ENCODE data around the gene CCDC74B. TPM values are rescaled to one million over a fixed set of nuclear protein-coding genes. Genes with fewer than 3 reads are reported as not detected.
"Not testable (repeated sequence)": the region's sequence is repeated elsewhere in the genome, so short reads cannot be mapped to it uniquely, and the experiment has no call there.

Gene CCDC74B
- total and polyA plus RNA-seq, 7 donors: 0.12 to 0.37 (median 0.21) TPM; not detected in 4

DNA sequence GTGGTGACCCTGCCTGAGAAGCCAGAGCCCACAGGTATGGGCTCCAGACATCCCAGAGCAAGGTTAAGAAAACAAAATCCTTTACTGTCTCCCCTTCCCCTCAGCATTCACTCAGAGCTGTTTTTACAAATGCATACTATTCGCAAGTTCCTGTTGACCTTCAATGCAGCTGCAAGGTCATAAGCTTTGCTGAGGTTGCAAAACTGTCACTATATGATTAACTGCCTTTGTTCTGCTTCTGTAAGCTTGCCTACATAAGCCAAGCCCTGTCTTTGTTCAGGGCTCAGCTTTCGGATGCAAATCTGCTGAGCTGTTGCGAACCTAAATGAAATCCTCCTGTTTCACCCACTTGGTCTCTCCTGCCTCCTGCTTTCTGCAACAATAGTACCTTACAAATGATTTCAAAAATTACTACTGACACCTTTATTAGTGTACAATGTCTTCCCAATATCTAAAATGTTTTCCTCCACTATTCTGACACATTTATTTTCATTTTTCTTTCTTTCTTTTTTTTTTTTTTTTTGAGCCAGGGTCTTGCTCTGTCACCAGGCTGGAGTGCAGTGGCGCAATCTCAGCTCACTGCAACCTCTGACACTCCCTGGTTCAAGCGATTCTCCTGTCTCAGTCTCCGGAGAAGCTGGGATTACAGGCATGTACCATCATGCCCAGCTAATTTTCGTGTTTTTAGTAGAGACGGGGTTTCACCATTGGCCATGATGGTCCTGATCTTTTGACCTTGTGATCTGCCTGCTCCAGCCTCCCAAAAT is 42.1 kb downstream of the CCDC74B start:
- DNase-seq; H3K36me3 ChIP-seq (ENCODE audit: insufficient read depth in 1 of 2, low read depth in 1 of 2); H3K27me3 ChIP-seq (ENCODE audit: insufficient read depth in 3 of 3, low read length in 2 of 3); H3K27ac ChIP-seq; intact Hi-C loops (cut with DNase I); H3K4me3 ChIP-seq; H3K4me1 ChIP-seq; H3K9me3 ChIP-seq; ATAC-seq: not testable (repeated sequence)
- WGBS, 3 donors: 45 to 52% (median 51%) methylated on average over 5 to 7 of the region's 8 CpGs

Other genes with a start within 250 kb of the CCDC74B start
- under 1 TPM in 3 of 4 donors, not detected in 1; 0.08 to 0.11 (median 0.09) TPM for gene RAB6C, start 165.4 kb downstream of the CCDC74B start, total RNA-seq
- gene RAB6C, start 165.4 kb downstream of the CCDC74B start, polyA plus RNA-seq: under 1 TPM; 0.04 to 0.09 (median 0.06) TPM
- gene POTEF, start 15.9 kb downstream of the CCDC74B start, total RNA-seq: not detected
- gene POTEF, start 15.9 kb downstream of the CCDC74B start, polyA plus RNA-seq: not detected
- 10 to 100 TPM; 17.7 to 26.1 (median 21.9) TPM for gene SMPD4, start 36.5 kb upstream of the CCDC74B start, total RNA-seq
- 10 to 100 TPM; 15.7 to 29.8 (median 24.8) TPM for gene SMPD4, start 36.5 kb upstream of the CCDC74B start, polyA plus RNA-seq
- gene MZT2B, start 37.1 kb upstream of the CCDC74B start, total RNA-seq: 100 to 1,000 TPM; 109 to 160 (median 140) TPM
- gene MZT2B, start 37.1 kb upstream of the CCDC74B start, polyA plus RNA-seq: 100 to 1,000 TPM in 2 of 3 donors, 10 to 100 TPM in 1; 65.3 to 107 (median 104) TPM
- not detected for gene TUBA3E, start 53.3 kb upstream of the CCDC74B start, total RNA-seq
- gene TUBA3E, start 53.3 kb upstream of the CCDC74B start, polyA plus RNA-seq: under 1 TPM in 2 of 3 donors, not detected in 1; 0.01 to 0.04 TPM
- 100 to 1,000 TPM in 3 of 4 donors, 10 to 100 TPM in 1; 74.4 to 118 (median 105) TPM for gene IMP4, start 197.8 kb upstream of the CCDC74B start, total RNA-seq
- 100 to 1,000 TPM; 148 to 270 (median 194) TPM for gene IMP4, start 197.8 kb upstream of the CCDC74B start, polyA plus RNA-seq
- gene PTPN18, start 210.9 kb upstream of the CCDC74B start, total RNA-seq: 10 to 100 TPM in 1 of 4 donors, 1 to 10 TPM in 3; 6.4 to 10.5 (median 8.6) TPM
- 1 to 10 TPM; 6.0 to 8.7 (median 8.6) TPM for gene PTPN18, start 210.9 kb upstream of the CCDC74B start, polyA plus RNA-seq

Measured in psoas muscle (tissue), 8 donors.